ENCODE measurements around the gene CD300A. TPM values are rescaled to one million over a fixed set of nuclear protein-coding genes. Genes with fewer than 3 reads are reported as not detected.

CD300A gene
- total RNA-seq, 4 donors from 2014 or later = 1.4 to 2.5 TPM; not detected in 2

- no peak for DNase-seq
- no peaks in the 10 kb centered on the region for H3K36me3 ChIP-seq
- H3K27me3 ChIP-seq = no peaks in the 10 kb centered on the region
- H3K9me3 ChIP-seq = no peaks in the 10 kb centered on the region
- no peak for ATAC-seq
- in situ Hi-C loops (cut with MboI; ENCODE audit: low sequenced_read_pairs in 4 of 4) (no loop called here), intact Hi-C loops (cut with DNase I; ENCODE audit: low total_unique reads) (no loop called here)
- H3K27ac ChIP-seq = no peak overlapping the region
- peaks cover 3 to 7% of the 10 kb centered on the region in 2 donors for H3K4me1 ChIP-seq
- TF ChIP-seq CTCF (IDR thresholded peaks at IDR 0.05 in 4 of 5, conservative IDR thresholded peaks at IDR 0.05 in 1 of 5) (no peak), POLR2A (IDR thresholded peaks at IDR 0.05) (no peak)
- H3K4me3 ChIP-seq = no peak overlapping the region
These were observed 4.8 kb upstream of the CD300A start for GRCh38 chr17:74461611-74462010.

GRCh38 chr17:74464730-74465377 is 1.6 kb upstream of the CD300A start:
- H3K27ac ChIP-seq = no peak overlapping the region
- TF ChIP-seq POLR2A (IDR thresholded peaks at IDR 0.05) (no peak), CTCF (IDR thresholded peaks at IDR 0.05 in 4 of 5, conservative IDR thresholded peaks at IDR 0.05 in 1 of 5) (no peak)
- DNase-seq = no peak
- H3K4me3 ChIP-seq = no peak overlapping the region
- in situ Hi-C loops (cut with MboI; ENCODE audit: low sequenced_read_pairs in 4 of 4) = no loop called here
- H3K27me3 ChIP-seq = no peaks in the 10 kb centered on the region
- intact Hi-C loops (cut with DNase I; ENCODE audit: low total_unique reads) = loop anchor here (5.0 kb wide), 1 partner anchor 67 kb away; the partner anchor contains the start of gene CD300LB
- no peaks in the 10 kb centered on the region for H3K4me1 ChIP-seq
- H3K36me3 ChIP-seq = no peaks in the 10 kb centered on the region
- no peaks in the 10 kb centered on the region for H3K9me3 ChIP-seq
- ATAC-seq = no peak

GRCh38 chr17:74465378-74466110 is 890 bp upstream of the CD300A start:
- ATAC-seq (no peak), DNase-seq (no peak)
- H3K27ac ChIP-seq = no peak overlapping the region
- TF ChIP-seq CTCF (IDR thresholded peaks at IDR 0.05 in 4 of 5, conservative IDR thresholded peaks at IDR 0.05 in 1 of 5) = no peak
- no peak for TF ChIP-seq POLR2A (IDR thresholded peaks at IDR 0.05)
- H3K4me1 ChIP-seq = no peaks in the 10 kb centered on the region
- no peak overlapping the region for H3K4me3 ChIP-seq
- H3K9me3 ChIP-seq = no peaks in the 10 kb centered on the region
- intact Hi-C loops (cut with DNase I; ENCODE audit: low total_unique reads) = loop anchor here (5.0 kb wide), 1 partner anchor 67 kb away; the partner anchor contains the start of gene CD300LB
- H3K27me3 ChIP-seq = no peaks in the 10 kb centered on the region
- in situ Hi-C loops (cut with MboI; ENCODE audit: low sequenced_read_pairs in 4 of 4) = no loop called here
- H3K36me3 ChIP-seq = no peaks in the 10 kb centered on the region

GRCh38 chr17:74466828-74467184 is 372 bp downstream of the CD300A start:
- in situ Hi-C loops (cut with MboI; ENCODE audit: low sequenced_read_pairs in 4 of 4) = no loop called here
- peak overlapping the region in 1 of 4 donors; percentile 34 for H3K27ac ChIP-seq
- intact Hi-C loops (cut with DNase I; ENCODE audit: low total_unique reads) = loop anchor here (5.0 kb wide), 1 partner anchor 65 kb away; the partner anchor contains the start of gene CD300LB
- H3K9me3 ChIP-seq = no peaks in the 10 kb centered on the region
- no peaks in the 10 kb centered on the region for H3K27me3 ChIP-seq
- no peaks in the 10 kb centered on the region for H3K36me3 ChIP-seq
- H3K4me3 ChIP-seq = peak overlapping the region in 1 of 4 donors; percentile 30
- no peaks in the 10 kb centered on the region for H3K4me1 ChIP-seq
- DNase-seq (no peak), ATAC-seq (no peak)
- no peak for TF ChIP-seq POLR2A (IDR thresholded peaks at IDR 0.05)
- TF ChIP-seq CTCF (IDR thresholded peaks at IDR 0.05 in 4 of 5, conservative IDR thresholded peaks at IDR 0.05 in 1 of 5) = no peak
